Chondrocyte (in vitro differentiated cells): ENCODE results near the gene SLAMF1. TPM values are rescaled to one million over a fixed set of nuclear protein-coding genes. Genes with fewer than 3 reads are reported as not detected.

Source experiments
- DNase-seq: peaks from one replicate; pipeline ENCODE4 v3.0.0; 2021; ENCODE audit warnings: mixed read lengths, low spot score
- H3K27ac Mint-ChIP-seq: one replicate; pipeline ENCODE4 v1.8.0; 2021; ENCODE audit warnings: mild to moderate bottlenecking, moderate library complexity, mixed read lengths; ENCODE audit not compliant: unreplicated experiment
- H3K27me3 Mint-ChIP-seq: 2 replicates; pipeline ENCODE4 v1.8.0; 2021; ENCODE audit warnings: low read depth, mixed read lengths
- H3K36me3 Mint-ChIP-seq: 2 replicates; pipeline ENCODE4 v1.8.0; 2021; ENCODE audit warnings: low read depth, mixed read lengths
- H3K4me1 Mint-ChIP-seq: 2 replicates; pipeline ENCODE4 v1.8.0; 2021; ENCODE audit warnings: low read depth, mild to moderate bottlenecking, mixed read lengths
- H3K4me3 Mint-ChIP-seq: one replicate; pipeline ENCODE4 v1.8.0; 2021; ENCODE audit warnings: mild to moderate bottlenecking, moderate library complexity, mixed read lengths; ENCODE audit not compliant: unreplicated experiment
- H3K9me3 Mint-ChIP-seq: 2 replicates; pipeline ENCODE4 v1.8.0; 2021; ENCODE audit warnings: low read depth, mixed read lengths
- total RNA-seq: library from RNA; stranded (reverse); gene quantifications from 3 replicates; pipeline ENCODE4 v1.2.1, GENCODE V29; 2021
- TF ChIP-seq, protein P1 (sequence below): fragments of 200-600 bp; sonication (generic); IDR thresholded peaks from 2 replicates; pipeline ENCODE4 v1.5.0; 2021; ENCODE audit warnings: antibody characterized with exemption, mild to moderate bottlenecking, moderate library complexity

Gene SLAMF1
- total RNA-seq, 1 donor from 2014 or later = not detected

GRCh38 chr1:160578525-160579191 is 68.2 kb downstream of the SLAMF1 start:
- Mint-ChIP-seq H3K36me3 (no peaks in the 10 kb centered on the region), H3K4me1 (no peaks in the 10 kb centered on the region), H3K9me3 (peaks cover 6% of the 10 kb centered on the region), H3K27me3 (peaks cover 19% of the 10 kb centered on the region), H3K4me3 (no peak overlapping the region), H3K27ac (no peak overlapping the region)
- TF ChIP-seq, protein P1, sequence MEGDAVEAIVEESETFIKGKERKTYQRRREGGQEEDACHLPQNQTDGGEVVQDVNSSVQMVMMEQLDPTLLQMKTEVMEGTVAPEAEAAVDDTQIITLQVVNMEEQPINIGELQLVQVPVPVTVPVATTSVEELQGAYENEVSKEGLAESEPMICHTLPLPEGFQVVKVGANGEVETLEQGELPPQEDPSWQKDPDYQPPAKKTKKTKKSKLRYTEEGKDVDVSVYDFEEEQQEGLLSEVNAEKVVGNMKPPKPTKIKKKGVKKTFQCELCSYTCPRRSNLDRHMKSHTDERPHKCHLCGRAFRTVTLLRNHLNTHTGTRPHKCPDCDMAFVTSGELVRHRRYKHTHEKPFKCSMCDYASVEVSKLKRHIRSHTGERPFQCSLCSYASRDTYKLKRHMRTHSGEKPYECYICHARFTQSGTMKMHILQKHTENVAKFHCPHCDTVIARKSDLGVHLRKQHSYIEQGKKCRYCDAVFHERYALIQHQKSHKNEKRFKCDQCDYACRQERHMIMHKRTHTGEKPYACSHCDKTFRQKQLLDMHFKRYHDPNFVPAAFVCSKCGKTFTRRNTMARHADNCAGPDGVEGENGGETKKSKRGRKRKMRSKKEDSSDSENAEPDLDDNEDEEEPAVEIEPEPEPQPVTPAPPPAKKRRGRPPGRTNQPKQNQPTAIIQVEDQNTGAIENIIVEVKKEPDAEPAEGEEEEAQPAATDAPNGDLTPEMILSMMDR = no peak
- DNase-seq = no peak

DNA sequence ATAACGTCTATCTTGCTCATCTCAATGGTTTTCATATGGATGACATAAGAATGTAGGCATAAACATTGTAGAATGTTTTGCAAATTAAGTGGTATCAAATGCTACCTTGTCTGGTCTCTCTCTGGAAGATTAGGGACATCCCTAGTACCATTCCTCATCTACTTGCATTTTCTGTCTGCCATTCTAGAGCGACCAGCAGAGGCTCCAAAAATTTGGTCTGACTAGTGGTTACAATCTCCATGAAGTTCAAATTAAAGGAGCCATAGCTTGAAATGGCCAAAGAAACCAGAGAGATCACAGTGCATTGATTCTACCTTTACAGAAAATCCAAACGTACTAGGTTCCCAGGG is 68.7 kb downstream of the SLAMF1 start:
- no peak overlapping the region for H3K4me3 Mint-ChIP-seq
- DNase-seq = no peak
- TF ChIP-seq, protein P1 = no peak
- H3K9me3 Mint-ChIP-seq = peaks cover 3% of the 10 kb centered on the region
- H3K27ac Mint-ChIP-seq = no peak overlapping the region
- peaks cover 23% of the 10 kb centered on the region for H3K27me3 Mint-ChIP-seq
- no peaks in the 10 kb centered on the region for H3K36me3 Mint-ChIP-seq
- no peaks in the 10 kb centered on the region for H3K4me1 Mint-ChIP-seq

GRCh38 chr1:160577671-160578070 is 69.2 kb downstream of the SLAMF1 start:
- Mint-ChIP-seq H3K27me3 (peaks cover 23% of the 10 kb centered on the region), H3K27ac (no peak overlapping the region), H3K4me1 (no peaks in the 10 kb centered on the region), H3K36me3 (no peaks in the 10 kb centered on the region), H3K4me3 (no peak overlapping the region), H3K9me3 (no peaks in the 10 kb centered on the region)
- DNase-seq = no peak
- TF ChIP-seq, protein P1 = no peak

- Mint-ChIP-seq H3K36me3 (no peaks in the 10 kb centered on the region), H3K4me3 (no peak overlapping the region), H3K9me3 (no peaks in the 10 kb centered on the region), H3K27ac (no peak overlapping the region), H3K4me1 (no peaks in the 10 kb centered on the region), H3K27me3 (peaks cover 23% of the 10 kb centered on the region)
- DNase-seq = no peak
- TF ChIP-seq, protein P1 = no peak
Observed at GRCh38 chr1:160576884-160577283, 70.0 kb downstream of the SLAMF1 start.

- no peak overlapping the region for H3K27ac Mint-ChIP-seq
Observed at GRCh38 chr1:160576390-160576789, 70.5 kb downstream of the SLAMF1 start.

More at GRCh38 chr1:160576390-160576789, 70.5 kb downstream of the SLAMF1 start:
- TF ChIP-seq, protein P1 = no peak
- no peaks in the 10 kb centered on the region for H3K9me3 Mint-ChIP-seq
- H3K4me1 Mint-ChIP-seq = no peaks in the 10 kb centered on the region
- H3K36me3 Mint-ChIP-seq = no peaks in the 10 kb centered on the region
- no peak for DNase-seq
- no peak overlapping the region for H3K4me3 Mint-ChIP-seq
- peaks cover 24% of the 10 kb centered on the region for H3K27me3 Mint-ChIP-seq
